ENCODE results near the gene CAMSAP1.

The CAMSAP1 gene

GRCh38 chr9:135835131-135835530, 72.2 kb downstream of the CAMSAP1 start:
- DNase-seq (ENCODE audit: low read depth): no peak

DNA sequence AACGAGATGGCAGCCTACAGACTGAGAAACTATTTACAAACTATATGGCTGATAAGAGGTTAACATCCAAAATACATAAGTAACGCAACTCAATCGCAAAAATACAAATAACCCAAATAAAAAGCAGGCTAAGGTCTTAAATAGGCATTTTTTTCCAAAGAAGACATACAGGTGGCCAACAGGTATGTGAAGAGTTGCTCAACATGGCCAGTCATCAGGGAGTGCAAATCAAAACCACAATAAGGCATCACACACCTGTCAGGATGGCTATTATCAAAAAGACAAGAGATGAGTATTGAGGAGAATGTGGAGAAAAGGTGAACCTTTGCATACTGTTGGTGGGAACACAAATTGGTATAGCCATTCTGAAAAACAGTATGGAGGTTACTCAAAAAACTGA, 73.5 kb downstream of the CAMSAP1 start:
- no peak for DNase-seq (ENCODE audit: low read depth)

DNA sequence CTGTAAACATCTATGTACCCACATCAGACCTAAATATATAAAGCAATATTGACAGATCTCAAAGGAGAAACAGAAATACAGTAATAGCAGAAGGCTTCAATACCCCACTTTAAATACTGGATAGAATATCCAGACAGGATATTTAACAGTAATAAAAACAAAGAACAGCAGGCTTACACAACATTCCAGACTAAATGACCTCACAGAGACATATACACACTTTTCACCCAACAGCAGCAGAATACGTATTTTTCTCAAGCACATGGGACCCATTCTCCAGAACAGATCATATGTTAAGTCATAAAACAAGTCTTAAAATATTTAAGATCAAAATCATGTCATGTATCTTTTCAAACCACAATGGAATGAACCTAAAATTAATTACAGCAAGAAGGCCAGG, 76.8 kb downstream of the CAMSAP1 start:
- no peak for DNase-seq (ENCODE audit: low read depth)

GRCh38 chr9:135828656-135829055, 78.7 kb downstream of the CAMSAP1 start:
- DNase-seq (ENCODE audit: low read depth): no peak

GRCh38 chr9:135827866-135828580, 79.3 kb downstream of the CAMSAP1 start:
- no peak for DNase-seq (ENCODE audit: low read depth)

- no peak for DNase-seq (ENCODE audit: low read depth)
Observed at GRCh38 chr9:135827301-135827700, 80.0 kb downstream of the CAMSAP1 start.

- DNase-seq (ENCODE audit: low read depth): no peak
Observed at GRCh38 chr9:135826188-135826545, 81.2 kb downstream of the CAMSAP1 start.

GRCh38 chr9:135825435-135826187, 81.7 kb downstream of the CAMSAP1 start:
- DNase-seq (ENCODE audit: low read depth): no peak

DNA sequence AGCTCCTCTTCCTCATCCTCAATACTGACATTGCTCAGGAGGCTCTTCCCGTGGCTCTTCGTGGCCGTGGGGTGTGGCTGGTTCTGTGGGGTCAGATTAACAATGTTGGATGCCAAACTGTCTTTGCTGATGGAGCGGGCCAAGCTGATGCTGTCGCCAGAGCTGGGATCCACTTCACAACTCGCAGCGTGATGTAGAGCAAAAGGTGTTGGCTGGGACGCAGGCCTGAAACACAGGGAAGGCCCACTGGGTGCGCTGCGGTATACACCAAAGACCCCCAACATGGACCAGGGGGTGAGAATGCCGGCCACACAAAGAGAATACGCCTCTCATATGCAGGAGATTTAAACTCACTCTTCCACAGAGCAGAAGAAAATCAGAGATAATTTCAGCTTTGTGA, 84.3 kb downstream of the CAMSAP1 start:
- no peak for DNase-seq (ENCODE audit: low read depth)

DNA sequence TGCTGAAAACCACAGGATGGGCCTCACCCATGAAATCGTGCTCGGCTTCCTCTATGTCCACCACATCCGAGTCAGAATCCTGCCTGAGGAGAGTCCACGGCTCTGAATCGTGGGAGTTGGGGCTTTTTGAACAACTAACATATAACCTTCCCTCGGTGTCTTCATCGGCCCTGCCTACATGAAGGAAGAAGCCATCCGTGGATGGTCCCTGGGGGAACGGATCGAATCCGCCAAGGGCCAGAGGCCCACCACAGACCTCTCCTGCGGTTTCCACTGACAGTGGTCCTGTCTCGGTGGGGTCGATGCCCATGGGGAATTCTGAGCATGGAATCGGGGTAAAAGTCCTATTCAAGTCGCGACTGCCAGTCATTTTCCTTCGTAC, 85.0 kb downstream of the CAMSAP1 start:
- DNase-seq (ENCODE audit: low read depth): no peak

GRCh38 chr9:135821733-135822373, 85.5 kb downstream of the CAMSAP1 start:
- no peak for DNase-seq (ENCODE audit: low read depth)

DNA sequence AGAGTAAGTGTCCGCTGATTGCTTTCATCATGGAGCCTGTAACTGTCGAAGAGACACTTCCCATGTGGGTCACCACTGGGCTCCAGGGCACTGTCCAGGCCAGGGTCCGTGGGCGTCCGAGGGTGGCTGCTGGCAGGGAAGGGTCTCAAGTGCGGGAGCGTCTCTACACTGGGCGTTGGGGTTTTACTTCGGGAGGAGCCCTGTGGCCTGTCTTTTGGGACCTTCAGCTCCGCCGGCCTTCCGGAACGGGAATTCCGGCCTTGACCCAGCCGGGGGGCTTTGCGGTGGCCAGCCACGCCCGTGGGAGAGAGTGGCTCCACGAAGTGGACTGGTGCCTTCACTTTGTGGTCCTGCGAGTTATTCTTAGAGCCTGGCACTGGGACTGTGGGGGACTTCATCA, 86.2 kb downstream of the CAMSAP1 start:
- no peak for DNase-seq (ENCODE audit: low read depth)

DNA sequence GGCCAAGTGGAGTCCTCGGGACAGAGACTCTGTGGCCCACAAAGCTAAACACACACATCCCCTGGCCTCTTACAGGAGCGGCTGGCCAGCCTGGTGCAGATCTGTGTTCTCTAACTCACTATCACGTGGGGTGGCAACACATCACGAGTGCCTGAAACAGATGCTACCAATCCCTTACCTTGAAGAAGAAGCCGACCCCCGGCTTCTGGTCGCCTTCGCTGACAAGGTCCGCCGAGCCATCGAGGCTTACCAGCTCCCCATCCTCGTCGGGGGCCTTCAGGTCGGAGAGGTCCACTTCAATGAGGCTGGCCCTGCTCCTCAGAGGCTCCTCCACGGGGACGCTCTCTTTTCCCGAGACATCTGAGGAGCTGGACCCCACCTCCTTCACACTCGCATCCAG, 86.7 kb downstream of the CAMSAP1 start:
- DNase-seq (ENCODE audit: low read depth): no peak

GRCh38 chr9:135819905-135820304, 87.4 kb downstream of the CAMSAP1 start:
- DNase-seq (ENCODE audit: low read depth): no peak

- DNase-seq (ENCODE audit: low read depth): no peak
Observed at GRCh38 chr9:135818718-135819475, 88.4 kb downstream of the CAMSAP1 start.

DNA sequence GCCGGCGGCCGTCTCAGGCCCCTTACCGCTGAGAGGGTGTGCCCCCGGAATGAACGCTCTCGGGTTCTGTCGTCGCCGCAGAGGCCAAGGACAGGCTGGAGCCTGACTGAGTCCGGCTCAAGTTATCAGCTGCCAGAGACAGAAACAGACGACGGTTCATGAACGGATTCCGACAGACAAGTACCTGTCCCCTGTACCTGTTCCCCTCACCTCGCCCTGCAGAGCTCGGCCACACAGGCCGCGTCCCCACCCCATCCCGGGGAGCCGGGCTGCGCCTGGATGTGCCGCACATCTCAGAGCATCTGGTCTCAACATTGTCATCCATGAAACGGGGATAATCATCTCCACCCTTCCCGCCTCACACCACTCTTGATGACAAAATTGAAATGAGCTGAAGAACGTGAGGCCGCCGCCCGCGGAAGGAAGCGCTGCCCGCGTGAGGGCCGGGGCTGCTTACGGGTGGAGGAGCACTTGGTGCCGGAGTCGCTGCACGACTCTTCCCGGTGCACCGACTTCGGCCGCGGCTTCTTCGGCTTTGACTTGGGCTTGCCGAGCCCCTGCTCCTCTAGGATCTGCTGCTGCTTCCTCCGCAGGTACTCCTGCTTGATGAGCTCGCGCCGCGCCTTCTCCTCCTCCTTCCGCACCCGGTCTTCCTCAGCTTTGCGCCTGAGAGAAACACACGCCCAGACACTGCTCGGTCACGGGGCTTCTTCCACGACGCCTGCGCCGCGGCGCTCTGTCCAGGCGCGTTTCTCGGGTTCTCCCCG, 89.2 kb downstream of the CAMSAP1 start:
- DNase-seq (ENCODE audit: low read depth): no peak

DNA sequence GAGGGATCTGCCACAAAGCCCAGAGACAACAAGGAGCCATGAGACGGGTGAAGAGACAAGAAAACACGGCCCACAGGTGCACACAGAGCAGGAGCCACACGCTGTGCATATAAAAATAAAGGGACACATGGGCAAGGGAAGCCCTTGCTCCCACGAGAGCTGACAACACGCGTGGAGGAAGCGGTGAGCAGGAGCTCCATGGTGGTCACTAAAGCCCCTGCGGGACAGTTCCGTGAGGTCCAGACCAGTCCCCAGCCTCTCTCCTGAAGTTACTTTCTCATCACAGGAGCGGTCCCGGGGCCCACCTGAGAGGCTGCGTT, 90.7 kb downstream of the CAMSAP1 start:
- DNase-seq (ENCODE audit: low read depth): no peak

DNA sequence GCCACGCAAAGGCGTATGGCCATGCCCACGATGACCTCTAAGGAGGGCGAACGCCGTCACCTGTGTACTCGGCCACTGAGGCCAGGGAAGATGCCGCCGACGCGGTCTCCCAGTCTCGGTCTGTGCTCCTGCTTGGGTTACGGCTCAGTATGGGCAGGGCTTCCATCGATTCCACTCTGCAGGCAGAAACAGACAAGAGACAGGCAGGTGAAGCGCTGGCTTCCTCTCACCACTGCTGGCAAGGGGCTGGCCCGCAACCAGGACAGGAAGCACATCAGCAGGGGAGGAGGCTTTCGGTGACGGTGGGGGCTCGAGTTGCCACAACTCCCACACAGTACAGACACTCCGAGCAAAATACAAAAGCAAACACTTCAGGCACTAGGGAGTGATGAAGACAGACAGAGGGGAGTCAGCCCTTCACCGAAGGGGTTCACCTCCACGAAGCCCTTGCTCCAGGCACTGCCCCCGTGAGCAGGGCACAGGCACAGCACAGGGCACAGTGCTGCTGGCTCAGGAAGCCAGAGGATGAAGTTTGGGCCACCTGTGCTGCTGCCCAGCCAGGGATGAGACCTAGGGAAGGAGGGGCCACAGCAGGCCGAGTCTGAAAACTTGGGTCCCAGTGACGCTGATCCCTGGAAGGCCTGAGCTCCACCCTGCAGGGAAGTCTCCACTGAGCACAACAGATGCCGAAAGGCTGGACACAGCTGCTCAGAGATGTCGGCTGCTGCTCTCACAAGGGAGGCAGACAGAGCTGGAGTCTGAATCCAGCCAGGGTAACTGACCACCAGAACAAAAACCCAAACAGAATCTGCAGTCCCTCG, 91.3 kb downstream of the CAMSAP1 start:
- DNase-seq (ENCODE audit: low read depth): no peak

DNA sequence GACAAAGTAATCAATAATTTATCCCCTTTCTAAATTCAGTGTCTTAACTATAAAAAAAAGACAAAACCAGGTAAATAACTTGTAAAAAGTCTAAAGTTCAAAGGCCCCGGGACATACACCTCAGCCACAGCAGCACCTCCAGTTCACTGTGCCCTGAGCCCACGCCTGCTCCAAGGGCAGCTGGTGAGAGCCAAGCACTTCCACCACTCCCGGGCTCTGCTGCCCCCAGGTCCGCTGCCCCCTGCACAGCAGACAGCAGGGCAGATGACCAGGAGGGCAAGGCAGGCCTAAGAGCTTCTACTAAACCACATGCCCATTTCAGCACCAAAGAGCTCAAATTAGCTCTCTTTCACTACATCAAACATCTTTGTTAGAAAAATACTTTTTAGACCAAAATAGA, 91.9 kb downstream of the CAMSAP1 start:
- DNase-seq (ENCODE audit: low read depth): no peak

DNA sequence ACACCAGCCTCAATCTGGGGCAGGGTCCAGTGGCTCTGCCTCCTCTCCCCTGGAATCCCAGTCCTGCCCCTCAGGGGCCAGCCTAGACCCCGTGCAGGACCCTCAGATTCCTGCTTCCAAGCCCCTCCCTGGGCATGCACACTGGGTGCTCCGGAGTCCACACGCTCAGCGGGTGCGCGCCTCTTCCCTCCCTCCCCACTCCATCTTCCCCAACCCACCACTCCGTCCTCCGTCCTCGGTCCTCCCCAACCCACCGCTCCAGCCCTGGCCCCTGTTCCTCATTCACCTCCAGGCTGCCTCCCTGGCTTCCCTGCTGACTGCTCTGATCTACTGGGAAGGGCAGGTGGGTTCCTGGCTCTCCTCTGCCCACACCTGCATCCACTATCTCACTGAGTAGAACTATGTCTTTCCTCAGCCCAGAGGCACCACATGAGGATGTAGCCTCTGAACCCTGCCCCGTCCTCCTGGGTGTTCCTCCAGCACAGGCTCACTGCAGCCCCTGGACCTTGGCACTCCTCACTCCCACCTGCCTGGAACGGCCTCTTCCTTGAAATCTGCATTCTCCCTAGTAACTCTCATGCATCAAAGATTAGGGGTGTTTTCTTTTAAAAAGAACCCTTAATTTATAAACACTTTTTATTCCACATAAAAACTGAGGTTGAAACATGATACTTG, 92.8 kb downstream of the CAMSAP1 start:
- no peak for DNase-seq (ENCODE audit: low read depth)

Data from stimulated activated CD8-positive, alpha-beta memory T cell treated with anti-CD3 and anti-CD28 coated beads, Interleukin-15, amount 100 ng/mL, for 24 hours (primary cell).